Smooth muscle cell of the brain vasculature (primary cell): ENCODE measurements around the gene KPTN.

Source experiments
- DNase-seq: peaks from one replicate; pipeline ENCODE4 v3.0.0-alpha.2; 2012; ENCODE audit warnings: low read depth, low spot score

Gene KPTN

GRCh38 chr19:47483800-47484690 is at the start of gene KPTN:
Gene KPTN (minus strand): TSS chr19:47484219. CDS start chr19:47484160, 59 bp downstream.
- peak; percentile 80 for DNase-seq

- DNase-seq = no peak
Observed at GRCh38 chr19:47531640-47532387, 47.8 kb upstream of the KPTN start.

- DNase-seq = no peak
Observed at GRCh38 chr19:47529018-47529742, 45.2 kb upstream of the KPTN start.

GRCh38 chr19:47526798-47527197 is 42.8 kb upstream of the KPTN start:
- DNase-seq = no peak

- DNase-seq = no peak
Observed at GRCh38 chr19:47523473-47523872, 39.5 kb upstream of the KPTN start.

- no peak for DNase-seq
Observed at GRCh38 chr19:47521473-47522180, 37.6 kb upstream of the KPTN start.

- DNase-seq = no peak
Observed at GRCh38 chr19:47520839-47521238, 36.8 kb upstream of the KPTN start.

- no peak for DNase-seq
Observed at GRCh38 chr19:47520343-47520806, 36.4 kb upstream of the KPTN start.

- no peak for DNase-seq
Observed at GRCh38 chr19:47518854-47519253, 34.8 kb upstream of the KPTN start.

GRCh38 chr19:47518139-47518538 is 34.1 kb upstream of the KPTN start:
- no peak for DNase-seq

- peak; percentile 100 for DNase-seq
Observed at GRCh38 chr19:47514869-47515588, 31.0 kb upstream of the KPTN start, which contains the start of gene NAPA. Gene NAPA (minus strand): TSS chr19:47515063. CDS start chr19:47514940, 123 bp downstream.

- no peak for DNase-seq
Observed at GRCh38 chr19:47514151-47514868, 30.3 kb upstream of the KPTN start.

- DNase-seq = no peak
Observed at GRCh38 chr19:47512948-47513319, 28.9 kb upstream of the KPTN start.

GRCh38 chr19:47512183-47512947 is 28.3 kb upstream of the KPTN start:
- no peak for DNase-seq

- DNase-seq = no peak
Observed at GRCh38 chr19:47511681-47512080, 27.7 kb upstream of the KPTN start.

GRCh38 chr19:47511128-47511517 is 27.1 kb upstream of the KPTN start:
- DNase-seq = no peak

- no peak for DNase-seq
Observed at GRCh38 chr19:47510516-47511127, 26.6 kb upstream of the KPTN start.

- no peak for DNase-seq
Observed at GRCh38 chr19:47509973-47510372, 26.0 kb upstream of the KPTN start.
